IMR-90 (cell line): Measurements from ENCODE around the gene UTP11. TPM values are rescaled to one million over a fixed set of nuclear protein-coding genes. Genes with fewer than 3 reads are reported as not detected.

ENCODE experiments used
- ATAC-seq: fragments of 200-7000 bp; cut with Tn5 transposase; 2 replicates; pipeline ENCODE4 v1.9.1; 2020; ENCODE audit warnings: low read depth, mild to moderate bottlenecking, moderate library complexity
- BruUV-seq: library from RNA; stranded (reverse); fragments of 400-500 nt; replicated peaks from 2 replicates; lab custom pipeline; 2021; lab: Mats Ljungman, UMichigan
- CTCF ChIA-PET: fragments of 300-600 bp; formaldehyde crosslinking; extraction: SDS; loops from one replicate; lab custom pipeline; 2021; ENCODE audit warnings: antibody characterized with exemption; lab: Yijun Ruan, JAX
- POLR2A ChIA-PET: fragments of 300-600 bp; sonication (Branson Sonifier 250); formaldehyde crosslinking; loops from one replicate; lab custom pipeline; 2022; ENCODE audit warnings: antibody characterized with exemption; ENCODE audit not compliant: unreplicated experiment; lab: Charles Lee
- DNase-seq: peaks from one replicate; pipeline ENCODE4 v3.0.0; 2013
- H2AFZ ChIP-seq: replicated peaks from 2 replicates; pipeline ENCODE3; 2013; ENCODE audit warnings: low read length, mild to moderate bottlenecking; ENCODE audit not compliant: poor library complexity
- H2AK5ac ChIP-seq: 2 replicates; pipeline ENCODE4 v1.6.1; 2013; ENCODE audit warnings: low read depth, low read length, inconsistent platforms
- H2AK9ac ChIP-seq: replicated peaks from 2 replicates; pipeline ENCODE3; 2013; ENCODE audit warnings: mild to moderate bottlenecking, low read depth, low read length, moderate library complexity; ENCODE audit not compliant: poor library complexity
- H2BK120ac ChIP-seq: 2 replicates; pipeline ENCODE4 v1.6.1; 2013; ENCODE audit warnings: low read depth, low read length, inconsistent platforms
- H2BK15ac ChIP-seq: 3 replicates; pipeline ENCODE4 v1.6.1; 2013; ENCODE audit warnings: low read depth, low read length, inconsistent platforms
- H2BK20ac ChIP-seq: 2 replicates; pipeline ENCODE4 v1.6.1; 2013; ENCODE audit warnings: low read depth, mild to moderate bottlenecking, inconsistent platforms, low read length, moderate library complexity
- H2BK5ac ChIP-seq: 2 replicates; pipeline ENCODE4 v1.6.1; 2013; ENCODE audit warnings: mild to moderate bottlenecking, low read depth, low read length, inconsistent platforms; ENCODE audit not compliant: poor library complexity, severe bottlenecking
- H3K14ac ChIP-seq: replicated peaks from 2 replicates; pipeline ENCODE4 v1.6.1; 2013; ENCODE audit warnings: low read depth, low read length, inconsistent platforms
- H3K18ac ChIP-seq: 2 replicates; pipeline ENCODE4 v1.6.1; 2013; ENCODE audit warnings: low read depth, low read length, control low read depth
- H3K23ac ChIP-seq: 2 replicates; pipeline ENCODE4 v1.6.1; 2013; ENCODE audit warnings: low read depth, low read length, inconsistent platforms
- H3K27ac ChIP-seq: 2 replicates; pipeline ENCODE4 v1.5.1; 2013; ENCODE audit warnings: mild to moderate bottlenecking, control low read depth, low read length; ENCODE audit not compliant: insufficient read depth
- H3K27me3 ChIP-seq: 2 replicates; pipeline ENCODE4 v1.6.1; 2013; ENCODE audit warnings: low read length; ENCODE audit not compliant: control insufficient read depth, insufficient read depth
- H3K36me3 ChIP-seq: 2 replicates; pipeline ENCODE4 v1.6.1; 2013; ENCODE audit warnings: low read length, mixed read lengths; ENCODE audit not compliant: control insufficient read depth, insufficient read depth
- H3K4ac ChIP-seq: 2 replicates; pipeline ENCODE4 v1.6.1; 2013; ENCODE audit warnings: low read depth, low read length, inconsistent platforms
- H3K4me1 ChIP-seq: 2 replicates; pipeline ENCODE4 v1.6.1; 2013; ENCODE audit warnings: low read length, mixed read lengths; ENCODE audit not compliant: control insufficient read depth, insufficient read depth
- H3K4me2 ChIP-seq: 2 replicates; pipeline ENCODE4 v1.6.1; 2013; ENCODE audit warnings: low read depth, mild to moderate bottlenecking, control low read depth, low read length, moderate library complexity
- H3K4me3 ChIP-seq: 2 replicates; pipeline ENCODE4 v1.5.1; 2013; ENCODE audit warnings: low read depth, mild to moderate bottlenecking, control low read depth, low read length, moderate library complexity; ENCODE audit not compliant: insufficient read depth
- H3K56ac ChIP-seq: 2 replicates; pipeline ENCODE4 v1.6.1; 2013; ENCODE audit warnings: low read length, inconsistent platforms; ENCODE audit not compliant: insufficient read depth; ENCODE audit errors: extremely low read depth
- H3K79me1 ChIP-seq, 2 experiments: 2 replicates each; pipeline ENCODE4 v1.6.1; 2013; ENCODE audit warnings: low read length in 2 of 2, inconsistent platforms in 1 of 2, low read depth in 1 of 2
- H3K9ac ChIP-seq: 2 replicates; pipeline ENCODE4 v1.6.1; 2013; ENCODE audit warnings: low read depth, low read length, control low read depth
- H3K9me1 ChIP-seq: 2 replicates; pipeline ENCODE4 v1.6.1; 2013; ENCODE audit warnings: low read length, inconsistent platforms; ENCODE audit not compliant: insufficient read depth
- H3K9me3 ChIP-seq: 2 replicates; pipeline ENCODE4 v1.6.1; 2013; ENCODE audit warnings: low read length; ENCODE audit not compliant: control insufficient read depth, insufficient read depth
- H4K20me1 ChIP-seq: 2 replicates; pipeline ENCODE4 v1.6.1; 2013; ENCODE audit warnings: low read length, inconsistent platforms; ENCODE audit not compliant: insufficient read depth
- H4K5ac ChIP-seq: 2 replicates; pipeline ENCODE4 v1.6.1; 2013; ENCODE audit warnings: mild to moderate bottlenecking, low read depth, low read length, control low read depth
- H4K8ac ChIP-seq, 2 experiments: 2 replicates each; pipeline ENCODE4 v1.6.1; 2013; ENCODE audit warnings: low read depth in 2 of 2, low read length in 2 of 2, control low read depth in 1 of 2, inconsistent platforms in 1 of 2
- H4K91ac ChIP-seq: 2 replicates; pipeline ENCODE4 v1.6.1; 2013; ENCODE audit warnings: low read depth, low read length, inconsistent platforms; ENCODE audit not compliant: insufficient read depth
- CEBPB ChIP-seq: IDR thresholded peaks from 2 replicates; pipeline ENCODE4 v1.6.1; 2012; ENCODE audit warnings: low read depth, low read length, improper control_type of control experiment
- MAFK ChIP-seq: IDR thresholded peaks from 2 replicates; pipeline ENCODE4 v1.6.1; 2012; ENCODE audit warnings: low read depth, low read length, improper control_type of control experiment
- MAZ ChIP-seq: IDR thresholded peaks from 2 replicates; pipeline ENCODE4 v1.6.1; 2012; ENCODE audit warnings: low read depth, mild to moderate bottlenecking, low read length, improper control_type of control experiment, moderate library complexity, borderline replicate concordance
- MXI1 ChIP-seq: IDR thresholded peaks from 2 replicates; pipeline ENCODE4 v1.6.1; 2012; ENCODE audit warnings: low read depth, mild to moderate bottlenecking, low read length, moderate library complexity, borderline replicate concordance
- NFE2L2 ChIP-seq: fragments of 150-350 bp; IDR thresholded peaks from 2 replicates; pipeline ENCODE4 v1.6.1; 2016; ENCODE audit warnings: low read depth, mild to moderate bottlenecking, low read length
- RAD21 ChIP-seq: IDR thresholded peaks from 2 replicates; pipeline ENCODE4 v1.6.1; 2012; ENCODE audit warnings: low read length, improper control_type of control experiment
- RCOR1 ChIP-seq: IDR thresholded peaks from 2 replicates; pipeline ENCODE4 v1.6.1; 2012; ENCODE audit warnings: mild to moderate bottlenecking, low read length, improper control_type of control experiment; ENCODE audit not compliant: insufficient replicate concordance
- RFX5 ChIP-seq: IDR thresholded peaks from 2 replicates; pipeline ENCODE4 v1.8.0; 2012; ENCODE audit warnings: low read depth, mild to moderate bottlenecking, low read length, moderate library complexity
- SMC3 ChIP-seq: fragments of 150-350 bp; IDR thresholded peaks from 2 replicates; pipeline ENCODE4 v1.6.1; 2016; ENCODE audit warnings: low read depth, mild to moderate bottlenecking, antibody characterized with exemption, low read length, moderate library complexity
- WGBS, 2 experiments: methylation state at CpG; one replicate each; pipeline versions ENCODE4 v1.1.5 to v1.1.7; 2013; ENCODE audit warnings: missing lambda C conversion rate in 2 of 2; ENCODE audit not compliant: insufficient read length in 1 of 2; ENCODE audit errors: extremely low coverage in 2 of 2; 5-methylcytosine and 5-hydroxymethylcytosine counted together
- dilution Hi-C: fragments of 300-500 bp; cut with HindIII; formaldehyde crosslinking; loops from one replicate; pipeline ENCODE4 v1.14.3; 2018; ENCODE audit warnings: low sequenced_read_pairs; ENCODE audit not compliant: unreplicated experiment
- in situ Hi-C: fragments of 300-500 bp; cut with MboI; formaldehyde crosslinking; loops from 3 replicates; pipeline ENCODE4 v1.14.3; 2019; ENCODE audit warnings: low sequenced_read_pairs, inconsistent platforms, mixed read lengths
- intact Hi-C: fragments of 100-400 bp; cut with micrococcal nuclease; formaldehyde crosslinking; loops from 2 replicates; pipeline ENCODE4 v1.10.0; 2022
- polyA plus RNA-seq, 3 experiments: library from polyadenylated mRNA; depleted of rRNA; stranded (reverse); fragments of >200 nt; gene quantifications; 2 replicates each; pipeline ENCODE4 v1.2.3, GENCODE V29; 2012; ENCODE audit warnings: low replicate concordance in 1 of 3
- total RNA-seq: library from RNA; depleted of rRNA; stranded (reverse); fragments of >200 nt; gene quantifications from 2 replicates; pipeline ENCODE4 v1.2.3, GENCODE V29; 2012
- TF ChIP-seq, protein P1 (sequence below): fragments of 150-350 bp; IDR thresholded peaks from 2 replicates; pipeline ENCODE4 v1.6.1; 2017; ENCODE audit warnings: mild to moderate bottlenecking, antibody characterized with exemption, low read length, low read depth
- TF ChIP-seq, protein P2 (sequence below): fragments of 150-350 bp; IDR thresholded peaks from 2 replicates; pipeline ENCODE4 v1.6.1; 2016; ENCODE audit warnings: low read depth, mild to moderate bottlenecking, low read length, moderate library complexity, borderline replicate concordance

The UTP11 gene
- total and polyA plus RNA-seq, 2 of the 4 experiments (the other 2 are of a cell fraction), result 22.0 to 27.8 TPM

DNA sequence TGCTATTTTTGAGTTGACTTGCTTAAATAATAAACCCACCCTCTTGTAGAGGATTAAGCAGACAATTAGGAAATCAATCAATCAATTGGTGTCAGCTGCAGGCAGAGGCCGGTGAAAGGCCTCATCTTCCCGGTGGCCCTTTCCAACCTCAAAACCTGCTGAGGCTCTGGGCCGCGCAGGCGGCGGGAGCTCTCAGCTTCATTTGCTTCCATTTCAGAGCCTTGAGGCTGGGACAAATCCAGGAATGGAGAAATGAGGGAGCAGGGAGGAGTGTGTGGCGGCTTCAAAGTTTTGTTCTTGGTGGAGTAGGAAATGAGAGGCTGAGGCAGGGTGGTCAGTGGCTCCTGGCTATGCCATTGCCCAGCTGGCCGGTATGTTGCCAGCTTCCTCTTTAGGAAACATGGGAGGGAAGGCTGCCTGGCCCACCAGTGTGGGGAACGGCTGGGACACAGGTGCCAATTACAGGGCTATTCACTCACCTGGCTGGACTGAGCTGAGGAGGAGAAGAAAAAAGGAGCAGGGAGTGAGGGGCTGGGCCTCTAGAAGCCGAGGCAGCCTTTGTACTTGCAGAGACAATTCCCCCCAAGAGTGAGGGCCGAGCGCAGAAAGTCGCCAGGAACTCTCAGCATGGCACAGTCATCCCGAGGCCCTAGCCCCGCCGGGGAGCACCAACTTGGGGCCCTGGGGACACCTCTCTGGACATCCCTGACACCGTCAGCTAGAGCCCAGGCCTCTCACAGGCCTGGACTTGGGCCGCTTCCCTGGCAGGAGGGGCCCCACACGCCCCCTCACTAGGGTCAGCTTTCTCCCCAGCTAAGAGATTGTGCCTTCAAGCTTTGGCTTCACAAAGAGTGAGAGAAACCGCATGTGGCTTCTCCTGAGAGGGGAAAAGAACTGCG lies 29.7 kb downstream of the UTP11 start (continued):
- TF ChIP-seq SMC3 (no peak), RAD21 (no peak)

DNA sequence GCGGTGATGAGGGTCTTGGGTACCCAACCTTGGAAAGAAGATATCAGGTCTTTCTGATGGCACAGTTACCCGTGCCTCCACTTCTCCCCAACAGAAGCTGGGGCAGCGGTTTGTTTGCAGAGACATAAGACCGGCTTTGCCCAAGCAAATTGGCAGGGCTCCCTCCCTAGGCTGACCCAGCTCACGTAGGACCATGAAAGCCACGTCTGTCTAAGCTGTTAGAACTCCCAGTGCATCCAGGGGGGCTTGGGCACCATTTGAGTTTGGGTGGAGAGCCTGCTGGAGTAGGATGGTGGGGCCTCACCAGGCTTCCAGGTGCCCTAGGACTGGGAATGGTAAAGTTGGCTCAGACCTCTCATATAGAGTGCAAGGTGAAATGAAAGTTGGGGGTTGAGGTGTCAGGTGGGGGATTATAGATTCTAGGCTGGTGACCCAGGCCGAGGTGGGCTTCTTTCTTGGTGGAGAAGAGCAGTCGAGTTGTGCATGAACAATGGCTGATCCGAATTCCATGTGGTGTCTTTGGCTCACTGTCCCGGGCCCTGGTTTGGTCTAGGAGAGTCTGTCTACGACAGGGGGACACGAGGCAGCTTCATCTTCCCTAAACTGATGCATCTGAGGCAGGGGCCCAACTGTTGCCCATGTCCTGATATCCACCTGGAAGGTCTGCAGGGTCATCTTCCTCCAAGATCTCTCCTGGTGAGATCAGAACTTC lies 30.7 kb downstream of the UTP11 start:
- no peaks in the 10 kb centered on the region for H4K20me1 ChIP-seq
- dilution Hi-C loops, result no loop called here
- no peak overlapping the region for H3K18ac ChIP-seq
- no peak for TF ChIP-seq MXI1
- no peak for TF ChIP-seq CEBPB
- no peak for TF ChIP-seq NFE2L2
- no peak for TF ChIP-seq MAFK
- TF ChIP-seq, protein P1, sequence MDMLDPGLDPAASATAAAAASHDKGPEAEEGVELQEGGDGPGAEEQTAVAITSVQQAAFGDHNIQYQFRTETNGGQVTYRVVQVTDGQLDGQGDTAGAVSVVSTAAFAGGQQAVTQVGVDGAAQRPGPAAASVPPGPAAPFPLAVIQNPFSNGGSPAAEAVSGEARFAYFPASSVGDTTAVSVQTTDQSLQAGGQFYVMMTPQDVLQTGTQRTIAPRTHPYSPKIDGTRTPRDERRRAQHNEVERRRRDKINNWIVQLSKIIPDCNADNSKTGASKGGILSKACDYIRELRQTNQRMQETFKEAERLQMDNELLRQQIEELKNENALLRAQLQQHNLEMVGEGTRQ, result no peak
- no peak for TF ChIP-seq RFX5
- TF ChIP-seq RCOR1, result no peak
- TF ChIP-seq MAZ, result no peak
- TF ChIP-seq, protein P2, sequence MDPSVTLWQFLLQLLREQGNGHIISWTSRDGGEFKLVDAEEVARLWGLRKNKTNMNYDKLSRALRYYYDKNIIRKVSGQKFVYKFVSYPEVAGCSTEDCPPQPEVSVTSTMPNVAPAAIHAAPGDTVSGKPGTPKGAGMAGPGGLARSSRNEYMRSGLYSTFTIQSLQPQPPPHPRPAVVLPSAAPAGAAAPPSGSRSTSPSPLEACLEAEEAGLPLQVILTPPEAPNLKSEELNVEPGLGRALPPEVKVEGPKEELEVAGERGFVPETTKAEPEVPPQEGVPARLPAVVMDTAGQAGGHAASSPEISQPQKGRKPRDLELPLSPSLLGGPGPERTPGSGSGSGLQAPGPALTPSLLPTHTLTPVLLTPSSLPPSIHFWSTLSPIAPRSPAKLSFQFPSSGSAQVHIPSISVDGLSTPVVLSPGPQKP, result no peak
- TF ChIP-seq RAD21, result no peak
- H3K56ac ChIP-seq, result no peak overlapping the region
- no peak overlapping the region for H3K4me2 ChIP-seq
- no peak overlapping the region for H3K4me3 ChIP-seq
- no peak overlapping the region for H2BK15ac ChIP-seq
- H2AK5ac ChIP-seq, result no peak overlapping the region
- intact Hi-C loops, result no loop called here
- H4K5ac ChIP-seq, result no peak overlapping the region
- no peak overlapping the region for H4K8ac ChIP-seq
- H2AFZ ChIP-seq, result no peak overlapping the region
- DNase-seq (no peak), ATAC-seq (no peak)
- no peaks in the 10 kb centered on the region for H3K4me1 ChIP-seq
- no peak overlapping the region for H3K14ac ChIP-seq
- 0 out of 2 replicates have a peak, but pooled peaks cover 2% of the 10 kb centered on the region for H3K9me3 ChIP-seq
- POLR2A ChIA-PET, result no interaction called here
- H2AK9ac ChIP-seq, result no peak overlapping the region
- no peak overlapping the region for H2BK5ac ChIP-seq
- no peak overlapping the region for H4K91ac ChIP-seq
- no TSS peak for BruUV-seq
- peaks cover 72% of the 10 kb centered on the region for H3K27me3 ChIP-seq
- no peaks in the 10 kb centered on the region for H3K79me1 ChIP-seq
- no peak overlapping the region for H3K4ac ChIP-seq
- no peaks in the 10 kb centered on the region for H3K9me1 ChIP-seq
- CTCF ChIA-PET, result no interaction called here
- H2BK120ac ChIP-seq, result no peak overlapping the region
- no peaks in the 10 kb centered on the region for H3K36me3 ChIP-seq
- in situ Hi-C loops, result no loop called here
- H3K23ac ChIP-seq, result no peak overlapping the region
- H2BK20ac ChIP-seq, result no peak overlapping the region
- 68% methylated on average over 3 of the region's 12 CpGs; no CpG with 5 or more reads in 1 of the 2 experiments for WGBS, 2 experiments
- H3K9ac ChIP-seq, result no peak overlapping the region
- H3K27ac ChIP-seq, result no peak overlapping the region
